AG04450 (cell line): ENCODE measurements around the gene TLX1. TPM values are rescaled to one million over a fixed set of nuclear protein-coding genes. Genes with fewer than 3 reads are reported as not detected.

Experiments used
- CTCF ChIA-PET: fragments of 300-600, 350-600 bp; formaldehyde crosslinking; extraction: SDS; loops from one replicate; lab custom pipeline; 2022; ENCODE audit warnings: antibody characterized with exemption, inconsistent platforms; lab: Charles Lee
- POLR2A ChIA-PET: fragments of 350-600 bp; formaldehyde crosslinking; extraction: SDS; loops from one replicate; lab custom pipeline; 2021; ENCODE audit warnings: antibody characterized with exemption, inconsistent platforms; lab: Yijun Ruan, JAX
- DNase-seq: peaks from one replicate; pipeline ENCODE4 v3.0.0-alpha.2; 2011; ENCODE audit warnings: low read depth, low spot score
- H3K27ac ChIP-seq: one replicate; pipeline ENCODE4 v1.5.1; 2012; ENCODE audit warnings: low read depth, low read length, control low read depth
- H3K27me3 ChIP-seq: one replicate; pipeline ENCODE4 v1.6.0; 2012; ENCODE audit warnings: low read length; ENCODE audit not compliant: control insufficient read depth, insufficient read depth
- H3K4me3 ChIP-seq: 2 replicates; pipeline ENCODE4 v1.5.1; 2011; ENCODE audit warnings: mild to moderate bottlenecking, low read depth, low read length, control low read depth
- H3K9me3 ChIP-seq: 2 replicates; pipeline ENCODE4 v1.5.1; 2012; ENCODE audit warnings: low read length; ENCODE audit not compliant: control insufficient read depth, insufficient read depth
- polyA plus RNA-seq: library from polyadenylated mRNA; depleted of rRNA; stranded (reverse); fragments of >200 nt; gene quantifications from 2 replicates; pipeline ENCODE4 v1.2.3, GENCODE V29; 2011; rRNA removed
- TF ChIP-seq, protein P1 (sequence below): IDR thresholded peaks from 2 replicates; pipeline ENCODE4 v1.5.1; 2011; ENCODE audit warnings: low read depth, low read length, control low read depth, inconsistent platforms

TLX1 gene
- polyA plus RNA-seq, 1 experiment, result not detected

DNA sequence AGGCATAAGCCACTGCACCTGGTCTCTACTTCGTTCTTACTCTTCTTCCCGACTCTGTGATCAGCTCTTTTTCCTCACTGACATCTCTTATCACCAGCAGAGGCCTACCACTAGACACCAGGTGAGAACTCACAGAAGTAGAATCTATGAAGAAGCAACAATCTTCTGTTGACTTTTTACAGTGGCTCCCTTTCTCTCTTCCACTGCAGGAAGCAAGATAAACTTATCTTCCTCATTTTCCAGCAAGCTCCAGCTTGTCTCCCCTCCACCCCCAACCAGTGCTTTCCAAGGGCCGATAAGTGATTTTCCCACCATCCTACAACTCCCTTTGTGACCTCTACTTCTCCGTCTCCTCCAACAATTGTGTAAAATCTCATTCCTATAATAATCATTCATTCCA lies 45.5 kb downstream of the TLX1 start:
- CTCF ChIA-PET, result interaction anchor here (1.6 to 2.4 kb wide), 2 partner anchors 15 to 34 kb away, joined by 8 read pairs; no protein-coding TSS in a partner anchor
- DNase-seq, result no peak
- TF ChIP-seq, protein P1, sequence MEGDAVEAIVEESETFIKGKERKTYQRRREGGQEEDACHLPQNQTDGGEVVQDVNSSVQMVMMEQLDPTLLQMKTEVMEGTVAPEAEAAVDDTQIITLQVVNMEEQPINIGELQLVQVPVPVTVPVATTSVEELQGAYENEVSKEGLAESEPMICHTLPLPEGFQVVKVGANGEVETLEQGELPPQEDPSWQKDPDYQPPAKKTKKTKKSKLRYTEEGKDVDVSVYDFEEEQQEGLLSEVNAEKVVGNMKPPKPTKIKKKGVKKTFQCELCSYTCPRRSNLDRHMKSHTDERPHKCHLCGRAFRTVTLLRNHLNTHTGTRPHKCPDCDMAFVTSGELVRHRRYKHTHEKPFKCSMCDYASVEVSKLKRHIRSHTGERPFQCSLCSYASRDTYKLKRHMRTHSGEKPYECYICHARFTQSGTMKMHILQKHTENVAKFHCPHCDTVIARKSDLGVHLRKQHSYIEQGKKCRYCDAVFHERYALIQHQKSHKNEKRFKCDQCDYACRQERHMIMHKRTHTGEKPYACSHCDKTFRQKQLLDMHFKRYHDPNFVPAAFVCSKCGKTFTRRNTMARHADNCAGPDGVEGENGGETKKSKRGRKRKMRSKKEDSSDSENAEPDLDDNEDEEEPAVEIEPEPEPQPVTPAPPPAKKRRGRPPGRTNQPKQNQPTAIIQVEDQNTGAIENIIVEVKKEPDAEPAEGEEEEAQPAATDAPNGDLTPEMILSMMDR, result no peak
- H3K9me3 ChIP-seq, result 0 out of 2 replicates have a peak, but pooled peaks cover 3% of the 10 kb centered on the region
- no peak overlapping the region for H3K27ac ChIP-seq
- POLR2A ChIA-PET, result no interaction called here
- no peak overlapping the region for H3K4me3 ChIP-seq
- peaks cover 18% of the 10 kb centered on the region for H3K27me3 ChIP-seq

DNA sequence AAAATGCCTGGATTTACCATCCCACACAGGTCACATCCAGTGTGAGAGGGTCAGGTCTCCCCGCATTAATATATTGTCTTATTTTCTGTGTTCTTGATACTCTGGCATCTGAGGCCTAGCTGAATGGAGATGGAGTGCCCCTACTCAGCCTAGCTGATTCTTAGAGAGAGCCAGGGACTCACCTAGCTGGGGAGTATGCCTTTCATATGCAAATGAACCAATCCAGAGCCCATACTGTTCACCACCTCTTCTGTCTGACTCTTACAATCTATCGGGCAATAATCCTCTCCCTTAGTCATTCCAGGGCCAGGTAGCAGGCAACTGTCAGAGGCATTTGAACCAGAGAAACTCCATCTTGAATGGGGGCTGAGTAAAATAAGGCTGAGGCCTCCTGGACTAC lies 51.8 kb downstream of the TLX1 start:
- ChIA-PET CTCF (interaction anchor here (2.5 kb wide), 1 partner anchor 21 kb away, joined by 7 read pairs; no protein-coding TSS in a partner anchor), POLR2A (no interaction called here)
- H3K27me3 ChIP-seq, result peaks cover 36% of the 10 kb centered on the region

DNA sequence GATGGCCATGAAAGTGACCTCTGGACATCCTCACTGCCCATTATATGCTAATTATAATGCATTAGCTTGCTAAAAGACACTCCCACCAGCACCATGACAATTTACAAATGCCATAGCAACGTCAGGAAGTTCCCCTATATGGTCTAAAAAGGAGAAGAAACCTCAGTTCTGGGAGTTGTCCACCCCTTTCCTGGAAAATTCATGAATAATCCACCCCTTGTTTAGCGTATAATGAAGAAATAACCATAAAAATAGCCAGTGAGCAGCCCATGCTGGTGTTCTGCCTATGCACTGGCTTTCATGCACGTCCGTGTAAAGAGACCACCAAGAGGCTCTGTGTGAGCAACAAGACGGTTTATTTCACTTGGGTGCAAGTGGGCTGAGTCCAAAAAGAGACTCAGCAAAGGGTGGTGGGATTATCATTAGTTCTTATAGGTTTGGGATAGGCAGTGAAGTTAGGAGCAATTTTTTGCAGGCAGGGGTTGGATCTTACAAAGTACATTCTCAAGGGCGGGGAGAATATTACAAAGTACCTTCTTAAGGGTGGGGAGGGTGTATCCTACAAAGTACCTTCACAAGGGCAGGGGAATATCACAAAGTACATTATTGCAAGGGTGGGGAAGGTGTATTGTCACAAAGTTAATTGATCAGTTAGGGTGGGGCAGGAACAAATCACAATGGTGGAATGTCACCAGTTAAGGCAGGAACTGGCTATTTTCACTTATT lies 52.5 kb downstream of the TLX1 start:
- POLR2A ChIA-PET, result no interaction called here
- CTCF ChIA-PET, result interaction anchor here (2.5 kb wide), 1 partner anchor 22 kb away, joined by 7 read pairs; no protein-coding TSS in a partner anchor
- TF ChIP-seq, protein P1, result no peak
- Histone ChIP-seq H3K9me3 (no peaks in the 10 kb centered on the region), H3K27ac (no peak overlapping the region), H3K27me3 (peaks cover 36% of the 10 kb centered on the region), H3K4me3 (no peak overlapping the region)
- DNase-seq, result no peak

More for the DNA sequence above, 51.8 kb downstream of the TLX1 start:
- Histone ChIP-seq H3K9me3 (no peaks in the 10 kb centered on the region), H3K27ac (no peak overlapping the region), H3K4me3 (no peak overlapping the region)
- TF ChIP-seq, protein P1, result no peak
- DNase-seq, result no peak

Other genes starting within 250 kb of the TLX1 start
- 15.0 and 19.0 TPM in 2 replicates for gene SLF2, start 218.3 kb upstream of the TLX1 start, polyA plus RNA-seq
- 10.5 and 14.4 TPM in 2 replicates for gene SEMA4G, start 161.8 kb upstream of the TLX1 start, polyA plus RNA-seq
- 72.3 and 88.0 TPM in 2 replicates for gene MRPL43, start 143.8 kb upstream of the TLX1 start, polyA plus RNA-seq
- 4.3 and 6.9 TPM in 2 replicates for gene TWNK, start 143.8 kb upstream of the TLX1 start, polyA plus RNA-seq
- 33.3 and 54.3 TPM in 2 replicates for gene LZTS2, start 131.5 kb upstream of the TLX1 start, polyA plus RNA-seq
- 0.27 and 0.60 TPM in 2 replicates for gene PDZD7, start 100.2 kb upstream of the TLX1 start, polyA plus RNA-seq
- 77.8 and 87.0 TPM in 2 replicates for gene SFXN3, start 100.1 kb upstream of the TLX1 start, polyA plus RNA-seq
- 10.8 and 14.1 TPM in 2 replicates for gene KAZALD1, start 69.3 kb upstream of the TLX1 start, polyA plus RNA-seq
- gene LBX1, start 98.2 kb downstream of the TLX1 start, polyA plus RNA-seq, result not detected in 2 replicates
- gene BTRC, start 222.9 kb downstream of the TLX1 start, polyA plus RNA-seq, result 16.6 and 23.2 TPM in 2 replicates